C4-2B (cell line): ENCODE data around the gene MT1F.
A peak's percentile ranks its signal among the peaks of the same experiment; 100 is the strongest.

Experiments used
- H3K27ac ChIP-seq: fragments of 450-650 bp; 2 replicates; pipeline ENCODE4 v1.5.1; 2017
- ZFX ChIP-seq: fragments of 450-650 bp; IDR thresholded peaks from 2 replicates; pipeline ENCODE4 v1.6.1; 2017
- TF ChIP-seq, protein P1 (sequence below): fragments of 450-650 bp; conservative IDR thresholded peaks from 2 replicates; pipeline ENCODE4 v1.5.1; 2017; ENCODE audit warnings: mild to moderate bottlenecking

The MT1F gene

DNA sequence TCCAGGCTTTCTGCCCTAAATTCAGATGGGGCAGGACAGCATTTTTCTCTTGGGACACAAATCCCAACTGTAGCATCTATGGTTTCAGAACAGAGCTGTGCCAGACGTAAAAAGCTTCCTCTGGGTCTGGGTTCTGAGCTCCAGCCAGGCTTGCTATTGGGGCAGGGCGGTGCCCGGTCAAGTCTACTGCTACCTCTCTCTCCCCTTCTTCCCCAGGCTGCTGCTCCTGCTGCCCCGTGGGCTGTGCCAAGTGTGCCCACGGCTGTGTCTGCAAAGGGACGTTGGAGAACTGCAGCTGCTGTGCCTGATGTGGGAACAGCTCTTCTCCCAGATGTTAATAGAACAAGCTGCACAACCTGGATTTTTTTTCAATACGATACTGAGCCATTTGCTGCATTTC, 24.2 kb upstream of the MT1F start:
- TF ChIP-seq ZFX = no peak
- TF ChIP-seq, protein P1, sequence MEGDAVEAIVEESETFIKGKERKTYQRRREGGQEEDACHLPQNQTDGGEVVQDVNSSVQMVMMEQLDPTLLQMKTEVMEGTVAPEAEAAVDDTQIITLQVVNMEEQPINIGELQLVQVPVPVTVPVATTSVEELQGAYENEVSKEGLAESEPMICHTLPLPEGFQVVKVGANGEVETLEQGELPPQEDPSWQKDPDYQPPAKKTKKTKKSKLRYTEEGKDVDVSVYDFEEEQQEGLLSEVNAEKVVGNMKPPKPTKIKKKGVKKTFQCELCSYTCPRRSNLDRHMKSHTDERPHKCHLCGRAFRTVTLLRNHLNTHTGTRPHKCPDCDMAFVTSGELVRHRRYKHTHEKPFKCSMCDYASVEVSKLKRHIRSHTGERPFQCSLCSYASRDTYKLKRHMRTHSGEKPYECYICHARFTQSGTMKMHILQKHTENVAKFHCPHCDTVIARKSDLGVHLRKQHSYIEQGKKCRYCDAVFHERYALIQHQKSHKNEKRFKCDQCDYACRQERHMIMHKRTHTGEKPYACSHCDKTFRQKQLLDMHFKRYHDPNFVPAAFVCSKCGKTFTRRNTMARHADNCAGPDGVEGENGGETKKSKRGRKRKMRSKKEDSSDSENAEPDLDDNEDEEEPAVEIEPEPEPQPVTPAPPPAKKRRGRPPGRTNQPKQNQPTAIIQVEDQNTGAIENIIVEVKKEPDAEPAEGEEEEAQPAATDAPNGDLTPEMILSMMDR = no peak
- no peak overlapping the region for H3K27ac ChIP-seq

DNA sequence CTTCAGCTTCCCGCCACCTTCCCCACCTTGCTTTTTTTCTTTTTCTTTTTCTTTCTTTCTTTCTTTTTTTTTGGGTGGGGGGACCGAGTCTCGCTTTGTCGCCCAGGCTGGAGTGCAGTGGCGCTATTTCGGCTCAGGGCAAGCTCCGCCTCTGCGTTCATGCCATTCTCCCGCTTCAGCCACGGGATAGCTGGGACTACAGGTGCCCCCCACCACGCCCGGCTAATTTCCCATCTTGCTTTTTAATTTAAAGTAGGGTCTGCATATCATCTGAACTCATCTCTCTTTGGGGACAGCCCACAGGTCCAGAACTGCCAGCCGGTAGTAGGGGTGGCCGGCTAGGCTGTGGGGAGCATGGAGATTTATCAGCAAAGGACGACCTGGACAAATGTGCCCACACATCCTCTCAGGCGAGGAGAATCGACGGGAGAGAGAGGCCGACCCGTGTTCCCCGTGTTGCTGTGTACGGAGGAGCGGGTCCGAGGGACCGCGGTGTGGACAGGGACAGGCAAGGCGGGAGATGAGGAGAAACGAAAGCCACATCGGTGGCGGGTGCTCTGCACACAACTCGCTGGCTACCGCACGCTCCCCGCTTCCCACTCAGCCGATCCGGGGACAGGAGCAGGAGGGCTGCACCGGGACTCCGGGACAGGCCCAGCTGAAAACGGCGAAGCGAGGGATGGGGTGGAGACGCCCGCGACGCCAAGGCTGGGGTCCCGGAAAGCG, 22.9 kb upstream of the MT1F start:
- no peak overlapping the region for H3K27ac ChIP-seq

DNA sequence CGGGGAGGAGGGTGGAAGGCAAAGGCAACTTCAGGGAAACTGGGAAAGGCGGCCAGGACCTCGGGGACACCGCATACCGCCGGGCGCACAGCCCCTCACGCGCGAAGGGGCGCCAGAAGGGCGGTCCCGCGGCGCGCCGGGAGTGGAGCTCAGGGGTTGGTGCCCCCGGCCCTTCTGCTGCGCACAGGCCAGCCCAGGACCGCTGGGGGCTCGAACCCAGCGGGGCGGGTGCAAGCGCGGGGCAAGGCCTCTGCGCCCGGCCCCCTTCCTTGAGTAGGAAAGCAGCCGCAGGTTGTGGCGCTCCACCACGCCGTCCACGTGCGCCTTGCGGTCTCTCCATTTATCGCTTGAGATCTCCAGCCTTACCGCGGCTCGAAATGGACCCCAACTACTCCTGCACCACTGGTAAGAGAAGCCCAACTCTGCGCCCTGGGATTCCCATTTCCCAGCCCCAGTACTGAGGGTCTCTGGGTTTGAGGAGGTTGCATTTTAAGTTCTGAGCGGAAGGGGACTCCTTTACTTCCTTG, 22.3 kb upstream of the MT1F start:
- no peak for TF ChIP-seq ZFX
- TF ChIP-seq, protein P1 = no peak
- H3K27ac ChIP-seq = no peak overlapping the region

More for the DNA sequence above, 22.9 kb upstream of the MT1F start:
- TF ChIP-seq ZFX = no peak
- TF ChIP-seq, protein P1 = no peak

DNA sequence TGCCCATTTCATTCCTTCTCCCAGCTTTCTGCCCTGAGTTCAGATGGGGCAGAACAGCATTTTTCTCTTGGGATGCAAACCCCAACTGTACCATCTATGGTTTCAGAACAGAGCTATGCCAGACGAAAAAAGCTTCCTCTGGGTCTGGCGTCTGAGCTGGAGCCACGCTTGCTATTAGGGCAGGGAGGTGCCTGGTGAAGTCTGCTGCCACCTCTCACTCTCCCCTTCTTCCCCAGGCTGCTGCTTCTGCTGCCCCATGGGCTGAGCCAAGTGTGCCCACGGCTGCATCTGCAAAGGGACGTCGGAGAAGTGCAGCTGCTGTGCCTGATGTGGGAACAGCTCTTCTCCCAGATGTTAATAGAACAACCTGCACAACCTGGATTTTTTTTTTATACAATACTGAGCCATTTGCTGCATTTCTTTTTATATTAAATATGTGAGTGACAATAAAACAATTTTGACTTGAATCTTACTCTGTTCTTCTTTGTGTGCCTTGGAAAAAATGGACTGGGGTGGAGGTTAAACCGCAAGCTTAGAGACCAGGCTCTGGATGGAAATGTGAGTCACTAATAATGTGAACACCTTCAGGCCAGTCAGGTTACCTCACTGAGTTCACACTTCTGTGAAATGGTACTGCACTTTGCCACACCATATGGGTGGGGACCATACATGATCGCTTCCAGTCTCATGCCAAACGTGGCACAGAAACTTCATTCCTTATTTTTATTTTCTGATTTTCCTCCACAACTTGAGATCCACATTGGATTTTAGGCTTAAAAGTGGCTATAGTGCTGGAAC, 20.9 kb upstream of the MT1F start:
- TF ChIP-seq, protein P1 = no peak
- no peak for TF ChIP-seq ZFX
- no peak overlapping the region for H3K27ac ChIP-seq

DNA sequence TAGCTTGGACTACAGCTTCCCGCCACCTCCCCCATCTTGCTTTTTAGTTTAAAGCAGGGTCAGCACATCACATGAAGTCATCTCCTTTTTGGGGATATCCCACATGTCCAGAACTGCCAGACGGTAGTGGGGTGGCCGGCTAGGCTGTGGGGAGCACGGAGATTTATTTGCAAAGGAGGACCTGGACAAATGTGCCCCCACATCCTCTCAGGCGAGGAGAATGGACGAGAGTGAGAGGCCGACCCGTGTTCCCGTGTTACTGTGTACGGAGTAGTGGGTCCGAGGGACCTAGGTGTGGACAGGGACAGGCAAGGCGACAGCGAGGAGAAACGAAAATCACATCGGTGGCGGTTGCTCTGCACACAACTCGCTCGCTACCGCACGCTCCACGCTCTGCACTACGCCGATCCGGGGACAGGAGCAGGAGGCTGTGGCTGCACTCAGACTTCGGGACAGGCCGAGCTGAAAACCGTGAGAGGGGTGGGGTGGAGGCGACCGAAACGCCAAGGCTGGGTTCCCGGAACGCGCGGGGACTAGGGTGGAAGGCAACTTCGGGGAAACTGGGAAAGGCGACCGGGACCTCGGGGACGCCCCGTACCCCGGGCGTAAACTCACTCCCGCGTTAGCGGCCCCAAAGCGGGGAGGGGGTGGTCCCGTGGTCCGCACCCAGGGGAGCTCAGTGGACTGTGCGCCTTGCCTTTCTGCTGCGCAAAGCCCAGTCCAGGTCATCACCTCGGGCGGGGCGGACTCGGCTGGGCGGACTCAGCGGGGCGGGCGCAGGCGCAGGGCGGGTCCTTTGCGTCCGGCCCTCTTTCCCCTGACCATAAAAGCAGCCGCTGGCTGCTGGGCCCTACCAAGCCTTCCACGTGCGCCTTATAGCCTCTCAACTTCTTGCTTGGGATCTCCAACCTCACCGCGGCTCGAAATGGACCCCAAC, 19.7 kb upstream of the MT1F start, which contains the start of gene MT1A:
MT1A (plus strand) TSS at position 853 of the 937 bp plus-strand sequence; CDS start at position 926, 73 bp downstream.
- H3K27ac ChIP-seq = peak within 1 kb of the TSS; percentile 24; the same call in 1 of the 2 replicates
- TF ChIP-seq ZFX = no peak
- TF ChIP-seq, protein P1 = no peak

DNA sequence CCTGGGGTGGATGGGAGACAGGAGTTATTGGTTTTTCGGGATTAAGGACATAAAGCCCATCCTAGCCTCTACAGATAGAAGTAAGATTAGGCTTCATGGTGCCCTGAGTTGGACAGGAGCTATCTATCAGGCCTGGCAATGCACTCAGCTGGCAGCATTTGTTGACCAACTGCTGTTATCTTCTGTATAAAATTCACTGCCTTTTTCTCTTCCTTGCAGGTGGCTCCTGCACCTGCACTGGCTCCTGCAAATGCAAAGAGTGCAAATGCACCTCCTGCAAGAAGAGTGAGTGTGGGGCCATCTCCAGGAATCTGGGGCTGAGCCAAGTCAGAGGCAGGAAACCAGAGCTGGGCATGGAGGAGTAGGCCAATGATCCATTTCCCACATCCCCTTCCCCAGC, 18.7 kb upstream of the MT1F start:
- TF ChIP-seq, protein P1 = no peak
- TF ChIP-seq ZFX = no peak
- H3K27ac ChIP-seq = peak overlapping the region; percentile 24; the same call in 1 of the 2 replicates
